ENCODE data around the gene GALNS.

GALNS gene

GRCh38 chr16:88856828-88857727 lies at the start of gene GALNS, which contains the start of gene TRAPPC2L:
Gene GALNS, minus strand, starts transcription at chr16:88856947. Its CDS starts 70 bp downstream, at chr16:88856877.
Gene TRAPPC2L, plus strand, starts transcription at chr16:88857127. Its CDS starts 24 bp downstream, at chr16:88857151.
- H3K4me3 ChIP-seq (ENCODE audit: low read length) = peak within 1 kb of the TSS; percentile 85
- no peak for TF ChIP-seq ZNF274 (IDR thresholded peaks at IDR 0.05; ENCODE audit: low read depth, low read length)

GRCh38 chr16:88906020-88906419 lies 49.3 kb upstream of the GALNS start:
- TF ChIP-seq ZNF274 (IDR thresholded peaks at IDR 0.05; ENCODE audit: low read depth, low read length) = no peak
- H3K4me3 ChIP-seq (ENCODE audit: low read length) = no peak overlapping the region

- no peak overlapping the region for H3K4me3 ChIP-seq (ENCODE audit: low read length)
- no peak for TF ChIP-seq ZNF274 (IDR thresholded peaks at IDR 0.05; ENCODE audit: low read depth, low read length)
Observed at GRCh38 chr16:88905563-88905962, 48.8 kb upstream of the GALNS start.

GRCh38 chr16:88904676-88905365 lies 48.1 kb upstream of the GALNS start:
- no peak for TF ChIP-seq ZNF274 (IDR thresholded peaks at IDR 0.05; ENCODE audit: low read depth, low read length)

GRCh38 chr16:88903267-88903666 lies 46.5 kb upstream of the GALNS start:
- no peak overlapping the region for H3K4me3 ChIP-seq (ENCODE audit: low read length)
- no peak for TF ChIP-seq ZNF274 (IDR thresholded peaks at IDR 0.05; ENCODE audit: low read depth, low read length)

More at GRCh38 chr16:88904676-88905365, 48.1 kb upstream of the GALNS start:
- H3K4me3 ChIP-seq (ENCODE audit: low read length) = no peak overlapping the region

GRCh38 chr16:88902744-88903143 lies 46.0 kb upstream of the GALNS start:
- no peak overlapping the region for H3K4me3 ChIP-seq (ENCODE audit: low read length)
- no peak for TF ChIP-seq ZNF274 (IDR thresholded peaks at IDR 0.05; ENCODE audit: low read depth, low read length)

- H3K4me3 ChIP-seq (ENCODE audit: low read length) = no peak overlapping the region
- TF ChIP-seq ZNF274 (IDR thresholded peaks at IDR 0.05; ENCODE audit: low read depth, low read length) = no peak
Observed at GRCh38 chr16:88901718-88902337, 45.1 kb upstream of the GALNS start.

- H3K4me3 ChIP-seq (ENCODE audit: low read length) = no peak overlapping the region
- TF ChIP-seq ZNF274 (IDR thresholded peaks at IDR 0.05; ENCODE audit: low read depth, low read length) = no peak
Observed at GRCh38 chr16:88900662-88901052, 43.9 kb upstream of the GALNS start.

- TF ChIP-seq ZNF274 (IDR thresholded peaks at IDR 0.05; ENCODE audit: low read depth, low read length) = no peak
- H3K4me3 ChIP-seq (ENCODE audit: low read length) = no peak overlapping the region
Observed at GRCh38 chr16:88899901-88900661, 43.3 kb upstream of the GALNS start.

GRCh38 chr16:88897696-88898425 lies 41.1 kb upstream of the GALNS start:
- H3K4me3 ChIP-seq (ENCODE audit: low read length) = no peak overlapping the region
- no peak for TF ChIP-seq ZNF274 (IDR thresholded peaks at IDR 0.05; ENCODE audit: low read depth, low read length)

- no peak for TF ChIP-seq ZNF274 (IDR thresholded peaks at IDR 0.05; ENCODE audit: low read depth, low read length)
- no peak overlapping the region for H3K4me3 ChIP-seq (ENCODE audit: low read length)
Observed at GRCh38 chr16:88896238-88897070, 39.7 kb upstream of the GALNS start.

GRCh38 chr16:88895335-88895734 lies 38.6 kb upstream of the GALNS start:
- TF ChIP-seq ZNF274 (IDR thresholded peaks at IDR 0.05; ENCODE audit: low read depth, low read length) = no peak
- no peak overlapping the region for H3K4me3 ChIP-seq (ENCODE audit: low read length)

Measured in GM08714 (cell line).